B cell (primary cell): ENCODE data around the gene TEAD1. TPM values are rescaled to one million over a fixed set of nuclear protein-coding genes. Genes with fewer than 3 reads are reported as not detected.

ENCODE experiments used
- ATAC-seq: fragments of 200-7000 bp; cut with Tn5 transposase; one replicate; pipeline ENCODE4 v1.10.0; 2021; ENCODE audit warnings: low read depth, mild to moderate bottlenecking, moderate number of reproducible peaks, moderate library complexity
- CTCF ChIA-PET: fragments of 350-600 bp; sonication (Branson Sonifier 250); formaldehyde crosslinking; loops from one replicate; lab custom pipeline; 2021; ENCODE audit warnings: antibody characterized with exemption, inconsistent platforms; lab: Charles Lee
- POLR2A ChIA-PET: fragments of 350-600 bp; sonication (Branson Sonifier 250); formaldehyde crosslinking; loops from one replicate; lab custom pipeline; 2021; ENCODE audit warnings: antibody characterized with exemption; lab: Charles Lee
- DNase-seq: peaks from one replicate; pipeline ENCODE4 v3.0.0; 2013
- H2AFZ ChIP-seq: 2 replicates; pipeline ENCODE4 v1.6.1; 2012; ENCODE audit warnings: mild to moderate bottlenecking, low read depth, low read length; ENCODE audit not compliant: insufficient read depth, poor library complexity, severe bottlenecking
- H3K27ac ChIP-seq, 2 donors: 1 replicate in 1 of 2; 2 replicates in 1 of 2; pipeline ENCODE4 v1.5.1; 2012 to 2013; ENCODE audit warnings: low read length in 2 of 2, mild to moderate bottlenecking in 2 of 2, moderate library complexity in 1 of 2
- H3K27me3 ChIP-seq, 4 experiments: fragments of 200-600 bp in 1 of 4; sonication (generic) in 1 of 4; replicated peaks in 1 of 4; 1 replicate in 2 of 4; 2 replicates in 2 of 4; pipeline versions ENCODE4 v1.6.1 to v1.7.0; 2013 to 2016; ENCODE audit warnings: low read length in 3 of 4, mild to moderate bottlenecking in 2 of 4, mixed read lengths in 1 of 4, moderate library complexity in 1 of 4; ENCODE audit not compliant: insufficient read depth in 4 of 4, control insufficient read depth in 3 of 4; ENCODE audit errors: control extremely low read depth in 1 of 4
- H3K36me3 ChIP-seq, 2 experiments: replicated peaks in 1 of 2; 1 replicate in 1 of 2; 2 replicates in 1 of 2; pipeline versions ENCODE4 v1.6.1 to v1.7.1; 2013; ENCODE audit warnings: low read length in 1 of 2; ENCODE audit not compliant: insufficient read depth in 2 of 2, control insufficient read depth in 1 of 2; ENCODE audit errors: control extremely low read depth in 1 of 2, extremely low read depth in 1 of 2
- H3K4me1 ChIP-seq, 2 donors: fragments of 200-600 bp in 1 of 2; sonication (generic) in 1 of 2; 1 replicate in 1 of 2; 2 replicates in 1 of 2; pipeline versions ENCODE4 v1.5.1 to v1.6.1; 2013 to 2017; ENCODE audit warnings: low read length in 2 of 2; ENCODE audit not compliant: control insufficient read depth in 2 of 2, insufficient read depth in 2 of 2
- H3K4me2 ChIP-seq: replicated peaks from 2 replicates; pipeline ENCODE3; 2012; ENCODE audit warnings: mild to moderate bottlenecking, low read depth, low read length; ENCODE audit not compliant: poor library complexity, severe bottlenecking
- H3K4me3 ChIP-seq, 5 experiments: fragments of 200-600 bp in 1 of 5; sonication (generic) in 1 of 5; 1 replicate in 3 of 5; 2 replicates in 2 of 5; pipeline versions ENCODE4 v1.5.1 to v1.7.0; 2011 to 2016; ENCODE audit warnings: low read length in 4 of 5, mild to moderate bottlenecking in 4 of 5, low read depth in 2 of 5, control low read depth in 1 of 5, moderate library complexity in 1 of 5; ENCODE audit not compliant: insufficient read depth in 1 of 5; ENCODE audit errors: control extremely low read depth in 1 of 5, extremely low read depth in 1 of 5
- H3K79me2 ChIP-seq: fragments of 200-600 bp; sonication (generic); one replicate; pipeline ENCODE4 v1.6.0; 2016; ENCODE audit warnings: low read length; ENCODE audit not compliant: control insufficient read depth, insufficient read depth
- H3K9ac ChIP-seq: fragments of 200-600 bp; sonication (generic); 2 replicates; pipeline ENCODE4 v1.6.1; 2017; ENCODE audit warnings: mild to moderate bottlenecking, low read length, moderate library complexity
- H3K9me3 ChIP-seq, 3 donors: one replicate each; pipeline versions ENCODE4 v1.6.1 to v1.7.1; 2013; ENCODE audit warnings: low read length in 2 of 3; ENCODE audit not compliant: control insufficient read depth in 2 of 3, insufficient read depth in 1 of 3; ENCODE audit errors: control extremely low read depth in 1 of 3
- H4K20me1 ChIP-seq: 2 replicates; pipeline ENCODE4 v1.6.0; 2012; ENCODE audit warnings: mild to moderate bottlenecking, low read length; ENCODE audit not compliant: insufficient read depth, control insufficient read depth, poor library complexity, severe bottlenecking
- H3K27ac Mint-ChIP-seq: one replicate; pipeline ENCODE4 v1.8.0; 2021; ENCODE audit warnings: mixed read lengths
- H3K27me3 Mint-ChIP-seq: one replicate; pipeline ENCODE4 v1.8.0; 2021; ENCODE audit warnings: mixed read lengths
- H3K4me1 Mint-ChIP-seq: one replicate; pipeline ENCODE4 v1.8.0; 2021; ENCODE audit warnings: mixed read lengths
- H3K4me3 Mint-ChIP-seq: one replicate; pipeline ENCODE4 v1.8.0; 2021; ENCODE audit warnings: mixed read lengths
- H3K9me3 Mint-ChIP-seq: one replicate; pipeline ENCODE4 v1.8.0; 2022; ENCODE audit warnings: mixed read lengths; ENCODE audit not compliant: insufficient read depth
- CTCF ChIP-seq: fragments of 200-600 bp; IDR thresholded peaks from one replicate; pipeline ENCODE4 v1.8.0; 2022; ENCODE audit warnings: antibody characterized with exemption, mild to moderate bottlenecking
- EZH2 ChIP-seq: IDR thresholded peaks from 2 replicates; pipeline ENCODE4 v1.6.1; 2012; ENCODE audit warnings: borderline replicate concordance, low read depth, mild to moderate bottlenecking, moderate library complexity, low read length; ENCODE audit not compliant: insufficient read depth, poor library complexity, severe bottlenecking
- WGBS: methylation state at CpG from one replicate; pipeline ENCODE4 v1.1.5; 2013; ENCODE audit warnings: missing lambda C conversion rate; ENCODE audit not compliant: insufficient coverage; 5-methylcytosine and 5-hydroxymethylcytosine counted together
- intact Hi-C: fragments of 100-400 bp; cut with micrococcal nuclease; formaldehyde crosslinking; loops from one replicate; pipeline ENCODE4 v1.10.0; 2022
- polyA plus RNA-seq: library from polyadenylated mRNA; depleted of rRNA; stranded (reverse); fragments of >200 nt; gene quantifications from 2 replicates; pipeline ENCODE4 v1.2.3, GENCODE V29; 2012
- total RNA-seq, 2 donors: library from RNA; stranded (reverse); fragments of 120-200 nt in 1 of 2; gene quantifications; 1 replicate in 1 of 2; 2 replicates in 1 of 2; pipeline versions ENCODE4 v1.2.3 to v1.2.4, GENCODE V29; 2013 to 2022

TEAD1 gene
- total and polyA plus RNA-seq, 2 donors (not counting 1 experiment from before 2014, with no cell fraction given): 0.30 TPM; not detected in 1

GRCh38 chr11:12958986-12959385 lies 284.8 kb downstream of the TEAD1 start:
- TF ChIP-seq EZH2 (no peak), CTCF (no peak)
- DNase-seq (no peak), ATAC-seq (no peak)
- Mint-ChIP-seq H3K27me3 (peaks cover 17% of the 10 kb centered on the region), H3K27ac (no peak overlapping the region), H3K4me1 (no peaks in the 10 kb centered on the region), H3K9me3 (peaks cover 3% of the 10 kb centered on the region), H3K4me3 (no peak overlapping the region)
- Histone ChIP-seq H4K20me1 (no peaks in the 10 kb centered on the region), H3K4me3 (no peak overlapping the region), H3K27me3 (no peaks in the 10 kb centered on the region), H3K9ac (no peak overlapping the region), H3K79me2 (no peaks in the 10 kb centered on the region), H3K4me1 (no peaks in the 10 kb centered on the region), H3K27ac (no peak overlapping the region), H3K9me3 (no peaks in the 10 kb centered on the region), H3K4me2 (no peak overlapping the region), H2AFZ (no peak overlapping the region), H3K36me3 (no peaks in the 10 kb centered on the region)
- WGBS: 96% methylated on average over 3 of the region's 3 CpGs
- ChIA-PET CTCF (no interaction called here), POLR2A (no interaction called here)
- intact Hi-C loops: no loop called here

GRCh38 chr11:12961615-12962014 lies 287.4 kb downstream of the TEAD1 start:
- Mint-ChIP-seq H3K4me3 (no peak overlapping the region), H3K4me1 (no peaks in the 10 kb centered on the region), H3K9me3 (no peaks in the 10 kb centered on the region), H3K27ac (no peak overlapping the region), H3K27me3 (peaks cover 19% of the 10 kb centered on the region)
- POLR2A ChIA-PET: no interaction called here
- ATAC-seq (no peak), DNase-seq (no peak)
- TF ChIP-seq EZH2 (no peak), CTCF (no peak)
- CTCF ChIA-PET: interaction anchor here (0.6 kb wide), 1 partner anchor 52 kb away, joined by 3 read pairs; no protein-coding TSS in a partner anchor
- H3K9me3 ChIP-seq: no peaks in the 10 kb centered on the region
- H3K36me3 ChIP-seq: no peaks in the 10 kb centered on the region
- no peak overlapping the region for H3K9ac ChIP-seq
- no peaks in the 10 kb centered on the region for H3K4me1 ChIP-seq
- WGBS: 57% methylated on average over 1 of the region's 2 CpGs
- H3K79me2 ChIP-seq: no peaks in the 10 kb centered on the region
- no peak overlapping the region for H3K4me3 ChIP-seq
- no peaks in the 10 kb centered on the region for H3K27me3 ChIP-seq
- H3K4me2 ChIP-seq: no peak overlapping the region
- no peak overlapping the region for H3K27ac ChIP-seq
- intact Hi-C loops: no loop called here
- no peak overlapping the region for H2AFZ ChIP-seq
- no peaks in the 10 kb centered on the region for H4K20me1 ChIP-seq
